HG03520 (cell line): ENCODE results near the gene NLRP13.

ENCODE experiments used
- ATAC-seq: cut with Tn5 transposase; IDR thresholded peaks from one replicate; pipeline ENCODE4 v1.9.1; 2021; ENCODE audit warnings: mild to moderate bottlenecking, moderate library complexity; ENCODE audit not compliant: unreplicated experiment

Gene NLRP13

GRCh38 chr19:55901369-55902079 lies 30.6 kb downstream of the NLRP13 start:
- ATAC-seq, result no peak

DNA sequence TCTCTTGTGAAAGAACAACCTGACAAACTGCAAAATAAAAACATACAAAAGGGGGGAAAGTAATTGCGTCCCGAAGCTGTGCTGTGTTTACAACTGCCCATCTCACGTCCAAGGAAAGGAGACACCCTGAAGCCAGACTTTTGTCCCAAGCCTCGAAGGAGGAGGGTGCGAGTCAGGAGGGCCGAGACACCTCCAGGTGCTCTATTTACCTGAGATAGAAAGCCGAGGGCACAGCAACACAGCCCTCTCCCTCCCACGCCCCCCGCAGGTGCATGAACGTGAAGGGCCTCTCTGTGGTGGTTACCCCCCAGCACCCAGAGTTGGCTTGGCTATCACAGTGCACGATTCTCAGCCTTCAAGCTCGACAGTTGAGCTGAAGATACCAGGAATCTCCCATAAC lies 33.2 kb downstream of the NLRP13 start:
- ATAC-seq, result no peak

GRCh38 chr19:55882626-55883025 lies 49.5 kb downstream of the NLRP13 start:
- no peak for ATAC-seq

DNA sequence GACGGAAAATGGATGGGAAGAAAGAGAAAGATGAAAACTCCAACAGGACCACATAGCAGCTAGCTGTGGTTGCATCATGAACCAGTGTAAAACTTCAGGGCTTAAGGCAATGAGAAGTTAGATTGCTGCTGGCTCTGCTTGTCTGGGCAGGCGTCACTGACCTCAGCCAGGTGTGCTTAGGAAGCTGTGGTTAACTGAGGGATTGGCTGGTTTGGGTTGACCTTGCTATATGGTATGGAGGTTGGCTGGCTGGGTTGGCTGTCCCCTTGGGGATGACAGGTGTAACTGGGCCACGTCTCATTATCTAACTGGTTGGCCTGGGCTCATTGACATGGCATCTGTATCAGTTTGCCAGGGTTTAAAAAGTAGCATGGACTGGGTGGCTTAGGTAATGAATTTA lies 54.9 kb downstream of the NLRP13 start:
- ATAC-seq, result no peak

DNA sequence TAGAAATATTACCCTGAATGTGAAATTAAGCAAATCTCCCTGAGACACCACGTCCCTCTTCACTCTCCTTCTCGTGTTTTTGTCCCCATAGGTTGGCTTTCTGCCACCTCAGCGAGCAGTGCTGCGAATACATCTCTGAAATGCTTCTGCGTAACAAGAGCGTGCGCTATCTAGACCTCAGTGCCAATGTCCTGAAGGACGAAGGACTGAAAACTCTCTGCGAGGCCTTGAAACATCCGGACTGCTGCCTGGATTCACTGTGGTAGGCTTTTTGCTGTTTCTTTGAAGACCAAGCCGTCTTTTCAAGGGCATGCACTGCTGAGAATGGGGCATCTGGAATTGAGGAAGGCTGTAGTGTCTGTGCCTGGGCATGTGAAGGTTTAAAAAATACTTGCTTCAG lies 61.4 kb downstream of the NLRP13 start:
- ATAC-seq, result no peak

- ATAC-seq, result no peak
Observed at GRCh38 chr19:55867101-55867500, 65.0 kb downstream of the NLRP13 start.

DNA sequence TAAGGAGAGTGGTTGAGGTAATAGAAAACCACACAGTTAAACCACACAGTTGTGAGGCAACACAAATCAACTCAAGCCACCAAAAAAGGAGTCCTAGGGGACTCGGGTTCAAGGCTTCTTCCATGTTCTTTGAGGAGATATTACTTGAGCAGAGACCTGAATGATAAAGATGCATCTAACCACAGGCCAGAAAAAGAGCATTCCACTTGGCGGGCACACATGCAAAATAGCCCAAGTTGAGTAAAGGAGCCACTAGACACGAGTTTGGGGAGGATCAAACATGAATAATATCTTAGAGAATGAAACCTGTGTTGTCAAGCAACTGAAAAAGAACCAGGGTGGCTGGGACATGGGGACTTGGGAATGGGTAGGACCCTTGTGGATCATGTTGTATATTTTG lies 65.6 kb downstream of the NLRP13 start:
- no peak for ATAC-seq

DNA sequence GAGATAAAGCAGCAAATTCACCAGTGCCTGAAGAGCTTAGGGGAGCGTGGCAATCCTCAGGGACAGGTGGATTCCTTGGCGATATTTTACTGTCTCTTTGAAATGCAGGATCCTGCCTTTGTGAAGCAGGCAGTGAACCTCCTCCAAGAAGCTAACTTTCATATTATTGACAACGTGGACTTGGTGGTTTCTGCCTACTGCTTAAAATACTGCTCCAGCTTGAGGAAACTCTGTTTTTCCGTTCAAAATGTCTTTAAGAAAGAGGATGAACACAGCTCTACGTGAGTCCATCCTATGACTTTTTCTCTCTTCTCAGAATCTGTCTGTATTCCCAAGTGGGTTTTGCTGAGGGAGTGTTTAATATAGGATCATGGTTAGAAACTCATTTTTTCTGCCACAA lies 73.2 kb downstream of the NLRP13 start:
- no peak for ATAC-seq

GRCh38 chr19:55858401-55858800 lies 73.7 kb downstream of the NLRP13 start:
- ATAC-seq, result no peak

DNA sequence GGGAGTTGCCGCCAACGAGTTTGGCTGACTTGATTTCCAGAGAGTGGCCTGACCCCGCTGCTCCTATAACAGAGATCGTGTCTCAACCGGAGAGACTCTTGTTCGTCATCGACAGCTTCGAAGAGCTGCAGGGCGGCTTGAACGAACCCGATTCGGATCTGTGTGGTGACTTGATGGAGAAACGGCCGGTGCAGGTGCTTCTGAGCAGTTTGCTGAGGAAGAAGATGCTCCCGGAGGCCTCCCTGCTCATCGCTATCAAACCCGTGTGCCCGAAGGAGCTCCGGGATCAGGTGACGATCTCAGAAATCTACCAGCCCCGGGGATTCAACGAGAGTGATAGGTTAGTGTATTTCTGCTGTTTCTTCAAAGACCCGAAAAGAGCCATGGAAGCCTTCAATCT lies 74.2 kb downstream of the NLRP13 start:
- no peak for ATAC-seq

GRCh38 chr19:55857149-55857548 lies 75.0 kb downstream of the NLRP13 start:
- no peak for ATAC-seq

DNA sequence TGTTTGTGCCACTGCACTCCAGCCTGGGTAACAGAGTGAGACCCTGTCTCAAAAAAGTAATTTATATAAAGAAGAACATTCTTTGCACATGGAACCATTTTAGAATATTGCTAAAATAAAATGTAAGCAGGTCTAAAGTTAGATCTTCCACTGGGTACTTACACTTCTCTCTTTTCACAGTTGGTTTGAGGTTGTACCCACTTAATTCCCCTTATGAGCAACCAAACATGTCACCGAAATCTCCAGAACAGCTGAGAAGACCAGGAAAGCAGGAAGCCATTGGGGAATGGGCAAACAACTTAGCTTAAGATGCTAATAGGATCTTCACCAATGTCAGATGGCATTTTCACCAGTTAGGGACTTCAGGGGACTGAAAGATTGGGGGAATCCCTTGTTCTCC lies 77.0 kb downstream of the NLRP13 start:
- no peak for ATAC-seq
